ENCODE measurements around the gene FNDC5. TPM values are rescaled to one million over a fixed set of nuclear protein-coding genes. Genes with fewer than 3 reads are reported as not detected.

The FNDC5 gene
- total and polyA plus RNA-seq, 8 donors, result 0.28 to 3.1 (median 0.74) TPM

GRCh38 chr1:32878183-32878582 is 7.5 kb upstream of the FNDC5 start:
- ATAC-seq, result no peak
- Histone ChIP-seq H3K27ac (no peak overlapping the region), H3K4me1 (no peaks in the 10 kb centered on the region), H3K9me3 (no peaks in the 10 kb centered on the region), H3K4me3 (no peak overlapping the region), H3K27me3 (no peaks in the 10 kb centered on the region), H3K36me3 (no peaks in the 10 kb centered on the region)
- FAIRE-seq, result no peak
- 66 to 68% methylated on average over 6 of the region's 6 CpGs for WGBS, 2 donors
- TF ChIP-seq CTCF (IDR thresholded peaks at IDR 0.05), result no peak
- DNase-seq, result peak in 1 of 6 donors; percentile 33
- intact Hi-C loops (cut with DNase I), result no loop called here

GRCh38 chr1:32877211-32878110 is 6.7 kb upstream of the FNDC5 start:
- intact Hi-C loops (cut with DNase I), result no loop called here
- no peak for ATAC-seq

GRCh38 chr1:32876341-32877210 is 5.9 kb upstream of the FNDC5 start:
- Histone ChIP-seq H3K36me3 (no peaks in the 10 kb centered on the region), H3K27me3 (no peaks in the 10 kb centered on the region), H3K4me1 (no peaks in the 10 kb centered on the region), H3K4me3 (no peak overlapping the region), H3K9me3 (no peaks in the 10 kb centered on the region), H3K27ac (no peak overlapping the region)
- WGBS, 2 donors, result 15 to 20% methylated on average over 16 of the region's 16 CpGs
- peak; percentile 76 to 91 (median 80) for TF ChIP-seq CTCF (IDR thresholded peaks at IDR 0.05)
- ATAC-seq (peak; percentile 79 to 93 (median 84)), FAIRE-seq (no peak), DNase-seq (peak; percentile 51 to 88 (median 70))
- intact Hi-C loops (cut with DNase I), result no loop called here

More at GRCh38 chr1:32877211-32878110, 6.7 kb upstream of the FNDC5 start:
- WGBS, 2 donors, result 59 to 60% methylated on average over 13 of the region's 13 CpGs
- H3K27ac ChIP-seq, result no peak overlapping the region
- H3K27me3 ChIP-seq, result no peaks in the 10 kb centered on the region
- FAIRE-seq, result no peak
- TF ChIP-seq CTCF (IDR thresholded peaks at IDR 0.05), result no peak
- H3K4me1 ChIP-seq, result no peaks in the 10 kb centered on the region
- DNase-seq, result no peak
- H3K9me3 ChIP-seq, result no peaks in the 10 kb centered on the region
- H3K4me3 ChIP-seq, result no peak overlapping the region
- no peaks in the 10 kb centered on the region for H3K36me3 ChIP-seq

GRCh38 chr1:32874860-32875752 is 4.4 kb upstream of the FNDC5 start:
- Histone ChIP-seq H3K27ac (no peak overlapping the region), H3K27me3 (no peaks in the 10 kb centered on the region), H3K36me3 (no peaks in the 10 kb centered on the region), H3K4me1 (no peaks in the 10 kb centered on the region), H3K4me3 (no peak overlapping the region), H3K9me3 (no peaks in the 10 kb centered on the region)
- TF ChIP-seq CTCF (IDR thresholded peaks at IDR 0.05), result no peak
- no peak for DNase-seq
- FAIRE-seq, result no peak
- intact Hi-C loops (cut with DNase I), result loop anchor here in 1 of 3 donors (5.0 kb wide), 1 partner anchor 168 kb away; no protein-coding TSS in a partner anchor
- no peak for ATAC-seq
- 60 to 73% methylated on average over 5 of the region's 5 CpGs for WGBS, 2 donors

Measured in pancreas (tissue), 10 donors.